DLD1 (cell line): ENCODE results near the gene ABCG8.

Source experiments
- in situ Hi-C: cut with HindIII; loops from 2 replicates; pipeline ENCODE4 v1.10.0; 2017; ENCODE audit warnings: low sequenced_read_pairs

Gene ABCG8

GRCh38 chr2:43855292-43855691 lies 16.5 kb downstream of the ABCG8 start:
- in situ Hi-C loops, result no loop called here

GRCh38 chr2:43872151-43872550 lies 33.4 kb downstream of the ABCG8 start:
- in situ Hi-C loops, result no loop called here

GRCh38 chr2:43874776-43875451 lies 36.1 kb downstream of the ABCG8 start:
- in situ Hi-C loops, result no loop called here

DNA sequence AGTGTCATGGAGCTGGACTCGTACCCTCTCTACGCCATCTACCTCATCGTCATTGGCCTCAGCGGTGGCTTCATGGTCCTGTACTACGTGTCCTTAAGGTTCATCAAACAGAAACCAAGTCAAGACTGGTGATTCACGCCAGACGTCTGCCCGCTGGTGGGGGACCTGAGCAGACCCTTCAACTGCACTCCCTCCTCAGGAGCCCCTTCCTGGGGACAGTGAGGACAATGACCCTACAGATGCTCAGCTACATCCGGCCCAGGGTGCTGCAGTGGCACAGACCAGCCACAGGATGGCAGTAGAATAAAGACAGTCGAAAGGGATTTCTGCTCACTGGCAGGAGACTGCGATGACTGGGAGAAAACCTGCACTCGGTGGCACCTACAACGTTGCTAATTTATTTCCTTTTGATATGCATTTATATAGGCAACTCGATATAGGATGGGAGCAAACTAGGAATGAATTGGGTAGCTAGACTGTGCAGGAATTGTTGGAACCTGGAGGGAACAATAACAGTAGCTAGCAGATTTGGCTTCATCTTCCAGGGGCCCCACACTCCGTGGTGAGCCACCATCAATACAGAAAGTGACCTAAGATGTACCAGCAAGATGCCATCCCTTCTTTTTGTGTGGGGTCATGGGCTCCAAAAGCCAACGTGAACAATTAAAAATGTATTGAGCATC lies 39.2 kb downstream of the ABCG8 start:
- in situ Hi-C loops, result no loop called here

DNA sequence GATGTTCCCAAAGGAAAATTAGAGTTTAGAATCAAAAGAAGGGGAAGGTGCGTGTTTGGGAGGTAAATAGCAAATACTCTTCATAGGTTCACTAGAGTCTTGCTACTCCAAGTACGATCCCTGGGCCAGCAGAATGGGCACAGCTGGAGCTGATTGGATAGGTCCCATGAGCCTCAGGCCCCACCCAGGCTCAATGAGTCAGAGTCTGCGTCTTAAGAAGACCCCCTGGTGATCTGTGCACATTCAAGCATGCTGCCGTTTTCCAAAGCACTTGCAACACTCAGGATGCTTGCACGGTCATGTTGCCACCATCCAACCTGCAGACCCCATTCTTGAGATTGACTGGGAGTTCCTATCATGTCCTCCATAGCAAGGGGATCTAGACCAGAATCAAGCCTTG lies 40.5 kb downstream of the ABCG8 start:
- in situ Hi-C loops, result no loop called here

DNA sequence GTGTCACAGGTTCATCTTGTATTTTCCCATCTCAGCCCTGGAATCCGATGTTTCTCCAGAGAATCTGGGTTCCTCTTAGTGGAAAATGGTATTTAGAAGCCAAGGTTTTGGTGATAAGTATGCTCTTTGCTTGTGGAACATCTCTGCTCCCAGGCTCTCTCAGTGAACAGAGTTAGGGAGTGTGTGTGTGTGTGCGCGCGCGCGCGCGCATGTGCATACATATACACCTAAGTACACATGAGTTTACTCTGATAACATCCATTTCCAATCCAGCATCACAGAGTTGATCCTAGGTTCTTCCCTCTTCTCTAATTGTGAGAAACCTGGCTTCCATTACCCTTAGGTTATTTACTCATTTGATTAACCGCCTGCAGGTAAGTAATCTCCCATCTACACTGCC lies 41.7 kb downstream of the ABCG8 start:
- in situ Hi-C loops, result no loop called here

GRCh38 chr2:43880952-43881351 lies 42.2 kb downstream of the ABCG8 start:
- in situ Hi-C loops, result no loop called here

- in situ Hi-C loops, result no loop called here
Observed at GRCh38 chr2:43882312-43882711, 43.5 kb downstream of the ABCG8 start.

GRCh38 chr2:43884689-43885088 lies 45.9 kb downstream of the ABCG8 start:
- in situ Hi-C loops, result no loop called here

DNA sequence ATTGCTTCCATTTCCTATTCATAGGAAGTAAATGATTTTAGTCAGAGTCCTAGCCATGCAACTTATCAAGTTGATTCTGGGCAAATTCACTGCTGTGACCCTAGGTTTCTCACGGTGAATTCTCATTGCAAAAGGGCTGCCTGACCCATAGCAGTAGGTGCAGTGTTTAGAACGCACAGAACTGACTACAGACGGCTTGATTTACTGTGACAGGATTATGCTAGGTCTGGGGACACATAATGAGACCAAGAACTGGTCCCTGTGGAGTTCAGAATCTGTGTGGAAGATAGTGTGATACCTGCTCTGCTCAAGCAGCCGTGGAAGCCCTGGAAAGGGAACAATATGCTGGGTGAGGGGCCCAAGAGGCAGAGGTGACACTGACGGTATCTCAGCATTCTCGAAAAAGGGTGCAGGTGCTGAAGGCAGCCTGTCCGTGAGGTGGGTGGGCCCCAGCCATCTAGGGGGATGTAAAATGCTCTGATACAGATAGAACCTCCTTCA lies 46.4 kb downstream of the ABCG8 start:
- in situ Hi-C loops, result no loop called here

GRCh38 chr2:43887176-43887575 lies 48.4 kb downstream of the ABCG8 start:
- in situ Hi-C loops, result no loop called here

- in situ Hi-C loops, result no loop called here
Observed at GRCh38 chr2:43889416-43889815, 50.6 kb downstream of the ABCG8 start.

GRCh38 chr2:43890855-43891254 lies 52.1 kb downstream of the ABCG8 start:
- in situ Hi-C loops, result no loop called here

- in situ Hi-C loops, result no loop called here
Observed at GRCh38 chr2:43894743-43895142, 56.0 kb downstream of the ABCG8 start.

DNA sequence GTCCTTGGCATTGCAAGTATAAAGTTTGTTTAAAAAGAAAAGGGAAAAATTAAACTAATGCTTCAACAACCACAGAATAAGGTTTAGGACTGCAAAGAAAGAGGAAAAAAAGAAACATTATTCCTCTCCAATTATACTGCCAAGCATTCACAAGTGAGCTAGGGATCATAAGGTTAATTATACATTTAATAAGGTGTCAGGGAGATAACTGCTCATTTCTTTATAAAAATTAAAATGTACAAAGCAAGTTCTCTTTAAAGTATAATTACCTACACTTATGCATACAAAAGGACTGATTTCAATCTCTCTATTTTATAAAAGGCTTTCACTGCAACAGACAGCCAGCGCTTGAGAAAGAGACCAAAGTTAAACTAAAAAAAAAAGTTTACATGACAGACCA lies 58.1 kb downstream of the ABCG8 start:
- in situ Hi-C loops, result no loop called here

DNA sequence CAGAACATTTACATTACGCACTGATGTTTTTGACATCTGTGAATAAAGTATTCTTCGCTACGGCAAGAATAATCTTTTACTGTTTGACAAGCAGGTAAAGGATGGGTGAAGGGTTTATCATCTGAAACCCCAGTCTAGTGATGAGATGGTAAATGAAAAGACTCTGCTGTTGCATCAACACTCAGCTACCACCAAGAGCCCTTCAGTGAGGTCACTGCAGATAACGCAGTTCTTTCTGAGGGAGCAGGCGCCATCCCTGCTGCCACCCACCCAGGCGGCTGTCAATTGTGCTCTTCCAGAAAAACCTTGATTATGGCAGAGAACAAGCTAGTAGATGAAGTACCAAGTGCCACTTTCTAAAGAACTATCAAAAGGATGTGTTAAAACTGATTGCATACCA lies 58.7 kb downstream of the ABCG8 start:
- in situ Hi-C loops, result no loop called here

GRCh38 chr2:43898134-43898837 lies 59.5 kb downstream of the ABCG8 start:
- in situ Hi-C loops, result no loop called here

DNA sequence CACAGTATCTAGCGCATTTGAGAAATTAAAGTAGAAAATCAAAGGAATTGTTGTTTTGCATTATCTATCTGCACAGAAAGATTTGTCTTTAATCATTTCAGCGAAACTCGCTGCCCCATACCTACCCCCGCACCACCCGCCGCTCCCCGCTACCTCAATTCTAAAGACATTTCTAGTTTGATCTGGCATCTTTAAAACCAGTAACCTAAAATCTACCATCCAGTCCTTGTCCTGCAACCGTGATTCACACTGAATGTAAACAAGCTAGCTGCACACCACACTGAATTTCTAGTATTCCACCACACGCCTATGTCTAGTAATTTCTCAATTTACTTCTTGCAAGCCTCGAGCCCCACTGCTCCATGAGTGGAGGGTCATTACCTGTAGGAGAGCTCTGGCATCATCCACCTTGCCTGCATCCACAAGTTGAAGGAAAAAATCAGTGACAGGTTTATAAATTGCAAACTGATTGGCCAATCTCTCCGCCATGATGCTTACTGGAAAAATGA lies 60.1 kb downstream of the ABCG8 start:
- in situ Hi-C loops, result no loop called here

DNA sequence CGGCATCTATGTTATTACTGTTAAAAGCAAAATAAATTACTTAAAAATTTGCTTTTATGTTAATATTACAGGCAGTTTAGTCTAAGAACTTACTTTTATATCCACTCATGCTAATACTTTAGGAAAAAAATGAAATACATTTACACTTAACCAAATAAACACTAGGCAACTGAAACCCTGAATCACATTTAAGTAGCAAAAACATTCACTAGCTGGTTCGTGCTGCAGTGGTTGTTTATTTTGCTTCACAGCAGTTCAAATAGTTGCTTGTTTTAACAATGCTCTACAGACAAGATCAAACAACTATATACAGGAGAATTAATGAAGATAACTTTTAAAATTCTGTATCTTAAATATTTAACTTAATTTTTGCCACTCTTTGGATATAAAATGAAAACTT lies 60.8 kb downstream of the ABCG8 start:
- in situ Hi-C loops, result no loop called here

DNA sequence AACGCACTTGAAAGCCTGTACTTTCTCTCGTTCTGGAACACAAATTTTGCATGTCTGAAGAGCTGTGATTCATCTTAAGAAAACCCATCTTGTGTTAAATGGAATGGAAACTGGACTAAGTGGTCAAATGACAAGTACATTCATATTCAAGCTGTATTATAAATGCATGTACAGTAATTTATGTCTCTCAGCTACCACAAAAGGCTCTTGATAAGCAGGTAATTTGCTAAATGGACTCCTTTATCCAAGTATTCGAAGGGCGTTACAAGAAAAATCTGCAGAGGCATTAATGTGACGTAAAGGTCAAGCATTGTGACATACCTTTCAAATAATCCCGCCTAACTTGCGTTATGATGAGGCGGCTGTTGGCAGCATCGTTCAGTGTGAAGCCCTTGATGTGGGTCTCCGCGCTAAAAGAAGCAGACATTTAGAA lies 66.6 kb downstream of the ABCG8 start:
- in situ Hi-C loops, result no loop called here

GRCh38 chr2:43905871-43906270 lies 67.1 kb downstream of the ABCG8 start:
- in situ Hi-C loops, result no loop called here
